Left ventricle myocardium inferior (tissue), 1 donor: ENCODE results near the gene DBH. TPM values are rescaled to one million over a fixed set of nuclear protein-coding genes. Genes with fewer than 3 reads are reported as not detected.

Experiments used
- DNase-seq: peaks from one replicate; pipeline ENCODE4 v3.0.0-alpha.2; 2020
- H3K27ac ChIP-seq: fragments of 200-600 bp; replicated peaks from 2 replicates; pipeline ENCODE4 v1.8.0; 2021
- H3K27me3 ChIP-seq: fragments of 200-600 bp; 2 replicates; pipeline ENCODE4 v1.8.0; 2021; ENCODE audit warnings: low read depth
- H3K36me3 ChIP-seq: fragments of 200-600 bp; 2 replicates; pipeline ENCODE4 v1.8.0; 2021
- H3K4me1 ChIP-seq: fragments of 200-600 bp; 2 replicates; pipeline ENCODE4 v1.8.0; 2021
- H3K4me3 ChIP-seq: fragments of 200-600 bp; 2 replicates; pipeline ENCODE4 v1.8.0; 2021; ENCODE audit warnings: mild to moderate bottlenecking, moderate library complexity
- H3K9me3 ChIP-seq: fragments of 200-600 bp; replicated peaks from 2 replicates; pipeline ENCODE4 v1.8.0; 2021
- intact Hi-C: fragments of 100-400 bp; cut with micrococcal nuclease; formaldehyde crosslinking; loops from one replicate; pipeline ENCODE4 v1.11.0; 2022
- total RNA-seq: library from RNA; stranded (reverse); fragmentation: NEBNext Ultra II Directional; extraction: Animal tissue kit (Norgen Biotek cat#: 25700); gene quantifications from one replicate; pipeline ENCODE4 v1.2.1, GENCODE V29; 2021
- TF ChIP-seq, protein P1 (sequence below): fragments of 200-600 bp; IDR thresholded peaks from 2 replicates; pipeline ENCODE4 v1.8.0; 2021; ENCODE audit warnings: antibody characterized with exemption, mild to moderate bottlenecking, borderline replicate concordance
- donor health status: DM: no; HTN: yes; CAD: no; lungs with severe emphysema.

DBH gene
- total RNA-seq, 1 donor from 2014 or later, result not detected

DNA sequence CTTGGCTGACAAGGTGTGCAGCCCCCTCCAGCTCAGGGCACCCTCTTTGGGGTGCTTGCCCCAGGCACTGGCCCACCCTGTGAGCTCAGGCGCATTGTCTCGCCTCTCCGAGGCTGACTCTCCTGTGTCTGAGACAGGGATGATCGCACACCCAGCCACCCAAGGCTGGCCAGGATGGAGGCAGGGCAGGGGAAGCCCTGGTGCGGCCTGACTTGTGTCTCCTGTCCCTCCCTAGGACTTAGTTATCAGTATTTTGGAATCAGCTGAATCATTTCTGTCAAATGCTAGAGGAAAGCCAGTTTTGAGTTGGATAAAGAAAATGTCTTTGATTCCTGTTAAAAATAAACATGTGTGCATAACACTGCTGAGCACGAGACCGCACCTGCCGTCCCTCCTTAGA is 2.5 kb upstream of the DBH start:
- Histone ChIP-seq H3K27ac (no peak overlapping the region), H3K9me3 (no peaks in the 10 kb centered on the region), H3K4me3 (no peak overlapping the region), H3K4me1 (no peaks in the 10 kb centered on the region), H3K36me3 (no peaks in the 10 kb centered on the region), H3K27me3 (peaks cover 88% of the 10 kb centered on the region)
- TF ChIP-seq, protein P1, sequence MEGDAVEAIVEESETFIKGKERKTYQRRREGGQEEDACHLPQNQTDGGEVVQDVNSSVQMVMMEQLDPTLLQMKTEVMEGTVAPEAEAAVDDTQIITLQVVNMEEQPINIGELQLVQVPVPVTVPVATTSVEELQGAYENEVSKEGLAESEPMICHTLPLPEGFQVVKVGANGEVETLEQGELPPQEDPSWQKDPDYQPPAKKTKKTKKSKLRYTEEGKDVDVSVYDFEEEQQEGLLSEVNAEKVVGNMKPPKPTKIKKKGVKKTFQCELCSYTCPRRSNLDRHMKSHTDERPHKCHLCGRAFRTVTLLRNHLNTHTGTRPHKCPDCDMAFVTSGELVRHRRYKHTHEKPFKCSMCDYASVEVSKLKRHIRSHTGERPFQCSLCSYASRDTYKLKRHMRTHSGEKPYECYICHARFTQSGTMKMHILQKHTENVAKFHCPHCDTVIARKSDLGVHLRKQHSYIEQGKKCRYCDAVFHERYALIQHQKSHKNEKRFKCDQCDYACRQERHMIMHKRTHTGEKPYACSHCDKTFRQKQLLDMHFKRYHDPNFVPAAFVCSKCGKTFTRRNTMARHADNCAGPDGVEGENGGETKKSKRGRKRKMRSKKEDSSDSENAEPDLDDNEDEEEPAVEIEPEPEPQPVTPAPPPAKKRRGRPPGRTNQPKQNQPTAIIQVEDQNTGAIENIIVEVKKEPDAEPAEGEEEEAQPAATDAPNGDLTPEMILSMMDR, result no peak
- no peak for DNase-seq
- intact Hi-C loops, result no loop called here

DNA sequence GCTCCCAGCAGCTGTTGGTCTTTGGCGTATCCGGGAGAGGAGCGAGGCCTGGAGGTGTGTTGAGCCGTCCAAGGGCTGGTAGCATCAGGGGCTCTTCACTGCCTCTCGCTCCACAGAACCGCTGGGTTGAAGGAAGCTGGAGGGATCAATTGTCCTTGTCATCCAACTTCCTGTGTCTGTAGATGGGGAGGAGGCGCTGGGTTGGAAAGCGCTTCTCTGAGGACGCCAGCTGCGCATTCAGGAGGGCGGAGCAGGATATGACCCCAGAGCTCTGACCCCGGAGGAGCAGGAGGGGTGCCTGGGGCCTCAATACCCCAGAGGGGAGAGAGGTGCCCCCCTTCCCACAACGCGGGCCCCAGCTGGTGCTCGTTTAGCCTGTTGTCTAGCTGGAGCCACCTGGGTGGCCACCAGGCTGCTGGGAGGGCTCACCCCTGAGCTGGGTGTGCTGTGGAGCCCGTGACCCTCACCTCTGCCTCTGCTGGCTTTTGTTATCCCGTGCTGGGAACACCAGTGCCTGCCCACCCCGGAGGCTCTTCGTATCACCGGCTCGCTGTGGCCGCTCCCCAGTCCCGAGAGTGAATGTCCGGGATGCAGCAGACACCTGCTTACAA is 2.0 kb upstream of the DBH start:
- H3K27me3 ChIP-seq, result peaks cover 91% of the 10 kb centered on the region
- H3K27ac ChIP-seq, result no peak overlapping the region
- H3K4me1 ChIP-seq, result no peaks in the 10 kb centered on the region
- DNase-seq, result no peak
- H3K36me3 ChIP-seq, result no peaks in the 10 kb centered on the region
- H3K9me3 ChIP-seq, result no peaks in the 10 kb centered on the region
- no peak overlapping the region for H3K4me3 ChIP-seq
- intact Hi-C loops, result no loop called here
- TF ChIP-seq, protein P1, result no peak

DNA sequence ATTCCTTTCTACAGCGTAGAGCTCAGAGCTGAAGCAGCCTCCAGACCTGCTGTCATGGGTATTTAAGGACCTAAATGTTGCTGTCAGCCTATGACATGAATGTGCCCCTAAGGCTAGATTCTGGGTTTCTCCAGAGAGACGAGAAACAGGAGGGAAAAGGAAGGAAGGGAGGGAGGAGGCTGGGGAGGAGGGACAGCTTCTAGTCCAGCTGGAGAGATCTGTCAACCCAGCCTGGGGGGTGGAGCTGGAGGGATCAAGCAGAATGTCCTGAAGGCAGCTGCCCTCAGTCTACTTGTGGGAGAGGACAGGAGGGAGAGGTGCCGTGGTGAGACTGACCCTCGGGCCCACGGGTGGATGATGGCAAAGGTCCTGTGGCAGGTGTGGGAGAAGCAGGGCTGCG is 1.1 kb upstream of the DBH start:
- Histone ChIP-seq H3K4me1 (no peaks in the 10 kb centered on the region), H3K27me3 (peaks cover 90% of the 10 kb centered on the region), H3K36me3 (no peaks in the 10 kb centered on the region), H3K4me3 (no peak overlapping the region), H3K27ac (no peak overlapping the region), H3K9me3 (no peaks in the 10 kb centered on the region)
- intact Hi-C loops, result no loop called here
- no peak for DNase-seq
- TF ChIP-seq, protein P1, result no peak

DNA sequence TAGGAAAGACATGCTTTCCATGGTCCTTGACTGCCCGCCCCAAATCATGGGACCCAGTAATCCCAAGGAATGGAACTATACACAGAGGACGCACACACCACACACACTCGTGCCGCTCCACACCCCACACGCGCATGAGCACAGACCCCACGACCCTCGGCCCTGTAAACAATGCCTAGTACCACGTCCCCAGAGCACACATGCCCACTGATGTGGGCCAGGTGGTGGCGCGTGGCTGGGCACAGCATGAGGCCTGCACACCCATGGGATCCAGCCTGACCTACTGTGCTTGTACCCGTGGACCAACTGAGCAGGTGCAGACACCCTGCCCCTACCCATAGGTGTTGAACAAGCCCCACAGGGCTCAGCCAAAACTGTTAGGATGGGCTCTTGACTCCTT is 739 bp downstream of the DBH start:
- Histone ChIP-seq H3K27me3 (peaks cover 80% of the 10 kb centered on the region), H3K9me3 (no peaks in the 10 kb centered on the region), H3K4me1 (no peaks in the 10 kb centered on the region), H3K27ac (no peak overlapping the region), H3K4me3 (no peak overlapping the region), H3K36me3 (no peaks in the 10 kb centered on the region)
- intact Hi-C loops, result no loop called here
- no peak for DNase-seq
- TF ChIP-seq, protein P1, result no peak

DNA sequence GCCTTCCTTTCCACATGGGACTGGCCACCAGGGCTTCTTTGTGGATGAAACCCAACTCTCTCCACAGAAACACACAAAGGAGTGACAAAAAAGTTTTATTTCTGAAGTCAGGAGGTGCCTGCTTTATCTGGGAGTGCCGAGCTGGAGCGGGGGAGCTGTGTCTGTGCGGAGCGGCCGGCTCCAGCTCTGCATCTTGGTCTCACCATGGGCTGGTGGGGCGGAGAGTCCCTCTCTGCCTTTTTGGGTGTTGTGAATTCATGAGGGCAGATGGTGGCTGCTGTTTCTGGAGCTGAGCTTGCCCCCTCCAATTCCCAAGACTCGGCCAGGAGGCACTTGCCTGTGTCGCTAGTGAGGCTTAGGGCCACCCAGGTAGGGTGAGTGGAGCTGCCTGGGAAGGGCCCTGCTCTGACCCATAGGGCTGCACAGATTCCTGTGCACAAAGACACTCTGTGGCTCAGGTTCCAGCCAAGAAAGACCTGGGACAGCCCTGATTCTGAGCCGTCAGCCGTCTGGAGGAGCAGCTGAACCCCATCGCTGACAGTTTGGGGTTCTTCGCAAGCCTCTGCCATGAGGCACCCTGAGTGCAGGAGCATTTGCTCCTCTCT is 1.4 kb downstream of the DBH start:
- Histone ChIP-seq H3K4me3 (no peak overlapping the region), H3K4me1 (no peaks in the 10 kb centered on the region), H3K9me3 (no peaks in the 10 kb centered on the region), H3K27me3 (peaks cover 82% of the 10 kb centered on the region), H3K27ac (no peak overlapping the region), H3K36me3 (no peaks in the 10 kb centered on the region)
- TF ChIP-seq, protein P1, result no peak
- no peak for DNase-seq
- intact Hi-C loops, result no loop called here
